ENCODE results near the gene LPP.

LPP gene

GRCh38 chr3:188829576-188829975, 675.6 kb downstream of the LPP start:
- no peak for TF ChIP-seq POLR2A (IDR thresholded peaks at IDR 0.05; ENCODE audit: low read length)
- TF ChIP-seq GATA1 (IDR thresholded peaks at IDR 0.05; ENCODE audit: low read depth, low read length): no peak
- DNase-seq: no peak

DNA sequence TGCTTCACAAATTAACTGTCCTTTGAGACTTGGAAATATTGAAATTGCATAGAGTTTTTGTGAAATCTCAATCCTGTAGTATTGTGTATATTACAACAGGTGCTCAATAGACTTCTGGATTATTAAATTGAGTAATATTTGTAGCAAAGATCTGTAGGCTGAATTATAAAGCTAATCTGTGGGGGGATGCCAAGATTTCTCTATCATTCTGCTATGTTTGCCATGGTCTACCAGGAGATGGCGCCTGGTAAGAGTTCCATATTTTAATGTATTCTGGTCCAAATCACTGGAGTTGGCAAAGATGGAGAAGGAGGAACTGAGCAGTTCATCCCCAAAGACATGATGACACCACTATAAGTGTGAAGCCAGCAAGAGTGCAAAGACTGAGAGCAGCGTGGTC, 676.9 kb downstream of the LPP start:
- no peak for DNase-seq

GRCh38 chr3:188832146-188832545, 678.2 kb downstream of the LPP start:
- no peak for DNase-seq

More for the DNA sequence above, 676.9 kb downstream of the LPP start:
- TF ChIP-seq GATA1 (IDR thresholded peaks at IDR 0.05; ENCODE audit: low read depth, low read length) (no peak), POLR2A (IDR thresholded peaks at IDR 0.05; ENCODE audit: low read length) (no peak)

GRCh38 chr3:188832961-188833721, 679.2 kb downstream of the LPP start:
- DNase-seq: no peak
- TF ChIP-seq GATA1 (IDR thresholded peaks at IDR 0.05; ENCODE audit: low read depth, low read length) (no peak), POLR2A (IDR thresholded peaks at IDR 0.05; ENCODE audit: low read length) (no peak)

More at GRCh38 chr3:188832146-188832545, 678.2 kb downstream of the LPP start:
- TF ChIP-seq GATA1 (IDR thresholded peaks at IDR 0.05; ENCODE audit: low read depth, low read length): no peak
- no peak for TF ChIP-seq POLR2A (IDR thresholded peaks at IDR 0.05; ENCODE audit: low read length)

GRCh38 chr3:188834349-188834748, 680.4 kb downstream of the LPP start:
- no peak for DNase-seq
- TF ChIP-seq POLR2A (IDR thresholded peaks at IDR 0.05; ENCODE audit: low read length) (no peak), GATA1 (IDR thresholded peaks at IDR 0.05; ENCODE audit: low read depth, low read length) (no peak)

DNA sequence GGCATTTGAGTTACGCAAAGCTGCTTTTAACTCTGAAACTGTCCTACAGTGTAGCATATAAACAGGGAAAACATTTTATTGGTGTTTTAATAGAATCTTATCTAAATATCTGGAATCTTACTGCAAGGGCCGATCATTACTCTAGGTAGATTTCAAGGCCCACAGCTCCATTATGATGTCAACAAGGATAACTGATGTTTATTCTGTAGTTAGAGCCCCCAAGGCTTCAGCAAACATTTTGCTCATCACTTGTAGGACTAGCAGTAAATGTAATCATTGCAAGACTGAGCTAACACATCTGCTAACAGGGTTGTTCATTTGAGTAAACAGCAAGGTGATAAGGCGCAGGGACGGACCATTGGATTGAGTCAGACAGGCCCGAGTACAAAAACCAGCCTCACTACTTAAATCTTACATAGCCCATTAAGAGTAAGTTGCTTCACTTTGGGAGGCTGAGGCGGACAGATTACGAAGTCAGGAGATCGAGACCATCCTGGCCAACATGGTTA, 685.3 kb downstream of the LPP start:
- no peak for DNase-seq
- TF ChIP-seq GATA1 (IDR thresholded peaks at IDR 0.05; ENCODE audit: low read depth, low read length) (no peak), POLR2A (IDR thresholded peaks at IDR 0.05; ENCODE audit: low read length) (no peak)

DNA sequence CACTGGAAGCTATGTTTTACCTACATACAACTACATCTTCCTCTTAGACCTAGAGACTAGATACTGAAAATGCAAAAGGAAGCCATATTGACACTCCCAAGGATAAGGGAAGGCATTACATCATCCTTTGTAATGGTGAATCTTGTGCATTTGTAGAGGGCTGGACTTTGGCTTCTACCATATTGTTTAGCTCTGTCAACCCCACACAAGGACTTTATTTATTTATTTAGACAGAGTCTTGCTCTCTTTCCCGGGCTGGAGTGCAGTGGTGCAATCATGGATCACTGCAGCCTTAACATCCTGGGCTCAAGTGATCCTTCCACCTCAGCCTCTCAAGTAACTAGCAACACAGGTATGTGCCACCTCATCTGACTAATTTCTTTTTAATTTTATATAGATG, 686.3 kb downstream of the LPP start:
- TF ChIP-seq POLR2A (IDR thresholded peaks at IDR 0.05; ENCODE audit: low read length) (no peak), GATA1 (IDR thresholded peaks at IDR 0.05; ENCODE audit: low read depth, low read length) (no peak)
- DNase-seq: no peak

DNA sequence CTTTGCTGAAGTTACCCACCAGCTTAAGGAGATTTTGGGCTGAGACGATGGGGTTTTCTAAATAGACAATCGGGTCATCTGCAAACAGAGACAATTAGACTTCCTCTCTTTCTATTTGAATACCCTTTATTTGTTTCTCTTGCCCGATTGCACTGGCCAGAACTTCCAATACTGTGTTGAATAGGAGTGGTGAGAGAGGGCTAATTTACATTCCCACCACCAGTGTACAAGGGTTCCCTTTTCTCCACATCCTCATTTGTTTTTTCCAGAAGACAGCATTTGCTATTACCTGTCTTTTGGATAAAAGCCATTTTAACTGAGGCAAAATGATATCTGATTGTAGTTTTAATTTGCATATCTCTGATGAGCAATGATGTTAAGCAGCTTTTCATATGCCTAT, 687.9 kb downstream of the LPP start:
- TF ChIP-seq GATA1 (IDR thresholded peaks at IDR 0.05; ENCODE audit: low read depth, low read length) (no peak), POLR2A (IDR thresholded peaks at IDR 0.05; ENCODE audit: low read length) (no peak)
- no peak for DNase-seq

DNA sequence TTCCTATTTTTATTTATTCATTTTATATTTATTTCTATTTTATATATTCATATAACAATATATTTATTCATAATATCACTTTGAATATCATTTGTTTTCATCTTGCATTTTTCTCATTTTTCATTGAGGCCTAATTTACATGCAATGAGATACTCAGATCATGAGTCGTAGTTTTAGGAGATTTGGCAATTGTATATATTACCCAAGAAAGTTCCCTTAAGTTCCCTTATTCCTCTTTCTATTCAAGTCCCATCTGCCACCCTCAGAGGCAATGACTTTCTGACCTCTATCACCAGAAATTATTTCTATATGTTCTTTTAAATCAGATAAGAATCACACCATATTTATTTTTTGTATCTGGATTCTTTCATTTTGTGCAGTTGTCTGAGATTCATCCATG, 688.7 kb downstream of the LPP start:
- DNase-seq: no peak
- TF ChIP-seq GATA1 (IDR thresholded peaks at IDR 0.05; ENCODE audit: low read depth, low read length) (no peak), POLR2A (IDR thresholded peaks at IDR 0.05; ENCODE audit: low read length) (no peak)

GRCh38 chr3:188844096-188844495, 690.1 kb downstream of the LPP start:
- no peak for DNase-seq
- TF ChIP-seq GATA1 (IDR thresholded peaks at IDR 0.05; ENCODE audit: low read depth, low read length) (no peak), POLR2A (IDR thresholded peaks at IDR 0.05; ENCODE audit: low read length) (no peak)

GRCh38 chr3:188845514-188845913, 691.6 kb downstream of the LPP start:
- DNase-seq: no peak
- TF ChIP-seq GATA1 (IDR thresholded peaks at IDR 0.05; ENCODE audit: low read depth, low read length) (no peak), POLR2A (IDR thresholded peaks at IDR 0.05; ENCODE audit: low read length) (no peak)

DNA sequence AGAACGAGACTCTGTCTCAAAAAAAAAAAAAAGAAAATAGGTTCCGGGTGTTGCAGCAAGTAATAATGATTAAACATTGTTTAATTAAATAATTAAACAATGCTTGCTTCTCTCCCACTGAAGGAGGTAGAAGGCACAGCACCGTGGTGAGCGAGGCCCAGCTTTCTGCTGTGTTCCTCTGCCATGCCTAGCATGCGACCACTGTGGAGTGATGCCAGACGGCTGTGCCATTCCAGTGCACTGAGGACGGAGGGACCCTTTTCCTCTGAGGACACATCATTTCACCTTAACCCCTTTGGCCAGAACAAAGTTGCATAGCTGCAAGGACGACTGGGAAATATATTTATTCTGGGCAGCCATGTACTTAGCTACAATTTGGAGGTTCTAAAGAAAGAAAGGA, 695.0 kb downstream of the LPP start:
- DNase-seq: no peak
- TF ChIP-seq POLR2A (IDR thresholded peaks at IDR 0.05; ENCODE audit: low read length): no peak
- TF ChIP-seq GATA1 (IDR thresholded peaks at IDR 0.05; ENCODE audit: low read depth, low read length): no peak

DNA sequence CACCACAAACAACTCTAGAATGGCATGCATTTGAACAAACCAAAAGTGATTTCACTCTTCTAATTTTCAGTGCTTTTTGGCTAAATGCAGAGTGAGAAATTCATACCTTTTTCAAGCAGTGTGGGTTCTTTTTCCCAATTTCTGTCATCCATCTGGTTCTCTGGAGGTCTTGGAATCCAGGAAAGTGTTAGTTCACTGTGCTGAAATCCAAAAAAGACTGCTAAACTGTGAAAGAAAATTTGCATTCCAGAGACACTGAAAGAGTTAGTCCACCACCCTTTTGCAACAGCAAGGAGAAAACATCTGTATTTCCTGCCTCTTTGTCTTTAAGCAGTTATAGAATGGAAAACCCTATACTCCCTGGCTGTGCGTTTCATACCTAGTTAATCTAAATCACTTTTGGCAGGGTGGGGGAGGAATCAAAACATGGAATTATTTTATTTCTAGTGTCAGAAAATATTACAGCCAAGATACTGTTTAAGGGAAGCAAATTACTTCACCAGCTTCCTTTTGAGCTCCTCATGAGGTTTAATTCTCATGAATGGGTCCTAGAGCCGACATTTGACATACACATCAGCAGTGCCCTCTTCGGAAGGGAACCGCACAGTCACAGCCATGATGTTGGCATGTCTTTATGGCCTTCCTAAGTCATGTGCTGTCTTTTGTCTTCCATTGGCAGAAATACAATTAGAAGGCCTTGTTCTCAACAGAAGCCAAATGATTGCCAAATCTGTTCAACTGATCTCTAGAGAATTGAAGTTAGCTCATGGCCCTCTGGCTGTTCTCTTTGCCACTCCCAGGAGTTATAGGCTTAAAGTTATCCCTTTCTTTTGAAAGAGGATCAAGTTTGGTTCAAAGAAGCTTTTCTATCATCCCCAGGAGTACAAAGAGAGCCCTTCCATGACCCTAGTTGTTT, 700.2 kb downstream of the LPP start:
- no peak for DNase-seq
- no peak for TF ChIP-seq GATA1 (IDR thresholded peaks at IDR 0.05; ENCODE audit: low read depth, low read length)
- TF ChIP-seq POLR2A (IDR thresholded peaks at IDR 0.05; ENCODE audit: low read length): no peak

GRCh38 chr3:188854772-188855149, 700.8 kb downstream of the LPP start:
- no peak for DNase-seq
- no peak for TF ChIP-seq POLR2A (IDR thresholded peaks at IDR 0.05; ENCODE audit: low read length)
- no peak for TF ChIP-seq GATA1 (IDR thresholded peaks at IDR 0.05; ENCODE audit: low read depth, low read length)
